Right forelimb (tissue), 1 donor: ENCODE measurements around the gene COL5A3.
"Not testable (repeated sequence)": the region's sequence is repeated elsewhere in the genome, so short reads cannot be mapped to it uniquely, and the experiment has no call there.

Experiments
- DNase-seq: peaks from one replicate; pipeline ENCODE4 v3.0.0-alpha.2; 2018

The COL5A3 gene

DNA sequence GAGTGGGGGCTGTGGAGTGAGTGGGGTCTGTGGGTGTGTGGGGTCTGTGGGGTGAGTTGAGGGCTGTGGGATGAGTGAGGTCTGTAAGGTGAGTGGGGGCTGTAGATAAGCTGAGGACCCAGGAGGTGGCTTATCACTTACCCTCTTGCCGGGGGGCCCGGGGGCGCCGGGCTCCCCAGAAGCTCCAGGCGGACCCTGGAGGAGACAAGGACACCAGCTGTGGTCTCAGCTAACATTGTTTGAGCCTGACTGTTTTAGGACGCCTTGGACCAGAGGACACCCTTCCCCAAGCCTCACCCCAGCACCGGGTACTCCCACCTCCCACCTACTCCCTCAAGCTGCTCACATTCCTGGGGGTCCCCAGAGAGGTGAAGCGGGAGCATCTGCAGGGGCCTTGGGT lies 39.8 kb downstream of the COL5A3 start:
- DNase-seq: no peak

DNA sequence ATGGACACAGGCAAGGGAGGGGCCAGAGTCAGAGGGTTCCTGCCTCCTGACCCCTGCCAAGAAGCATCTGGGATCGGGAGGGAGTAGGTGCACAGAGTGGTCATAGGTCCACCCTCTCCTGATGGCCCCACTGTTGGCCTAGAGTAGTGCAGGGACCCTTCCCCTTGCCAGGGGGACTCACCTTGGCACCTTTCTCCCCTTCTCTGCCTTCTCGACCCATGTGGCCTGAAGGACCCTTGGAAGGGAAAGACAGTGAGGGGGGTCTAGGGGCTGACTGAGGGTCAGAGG lies 40.7 kb downstream of the COL5A3 start:
- DNase-seq: no peak

DNA sequence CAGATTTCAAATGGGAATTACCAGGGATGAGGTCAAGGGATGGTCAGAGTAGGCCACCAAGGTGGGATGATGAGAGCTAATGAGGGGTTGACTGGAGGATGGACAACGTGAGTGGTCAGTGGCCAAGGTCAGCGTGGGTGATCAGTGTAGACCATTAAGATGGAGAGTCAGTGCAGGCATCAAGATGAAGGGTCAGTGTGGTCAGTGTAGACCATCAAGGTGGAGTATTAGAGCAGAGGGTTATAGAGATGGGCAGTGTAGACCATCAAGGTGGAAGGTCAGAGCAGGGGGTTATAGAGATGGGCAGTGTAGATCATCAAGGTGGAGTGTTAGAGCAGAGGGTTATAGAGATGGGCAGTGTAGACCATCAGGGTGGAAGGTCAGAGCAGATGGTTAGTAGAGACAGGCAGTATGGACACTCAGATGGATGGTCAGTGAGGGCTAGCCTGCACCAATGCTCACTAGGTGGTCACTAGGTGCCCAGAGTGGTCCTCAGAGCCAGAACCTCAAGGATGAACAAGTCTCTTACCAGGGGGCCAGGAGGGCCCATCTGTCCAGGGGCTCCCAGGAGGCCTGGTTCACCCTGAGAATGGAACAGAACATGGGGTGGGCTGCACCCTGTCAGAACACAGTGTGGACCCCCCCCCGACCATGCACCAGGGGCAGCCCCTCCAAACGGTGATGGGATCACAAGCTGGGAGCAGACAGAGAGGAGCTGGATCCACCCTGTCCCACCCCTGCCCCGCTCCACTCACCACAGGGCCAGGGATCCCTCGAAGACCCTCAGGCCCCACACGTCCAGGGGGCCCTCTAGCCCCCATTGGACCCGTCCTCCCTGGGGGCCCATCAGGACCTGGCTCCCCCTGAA lies 41.2 kb downstream of the COL5A3 start:
- no peak for DNase-seq

DNA sequence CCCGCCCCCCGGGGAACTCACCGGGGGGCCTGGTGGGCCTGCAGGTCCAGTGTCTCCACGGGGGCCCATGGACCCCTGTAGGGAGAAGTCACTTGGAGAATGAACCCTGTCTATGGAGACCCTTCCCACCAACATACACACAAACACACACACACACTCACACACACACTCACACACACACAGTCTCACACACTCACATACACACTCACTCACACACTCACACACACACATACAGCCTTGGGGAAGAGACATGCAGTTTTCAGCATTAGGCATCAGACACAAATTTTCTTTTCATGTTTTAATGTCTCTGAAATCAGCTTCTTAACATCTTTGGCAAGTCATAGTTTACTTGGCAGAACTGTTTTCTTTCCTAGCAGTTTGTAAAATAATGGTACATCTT lies 43.0 kb downstream of the COL5A3 start:
- no peak for DNase-seq

DNA sequence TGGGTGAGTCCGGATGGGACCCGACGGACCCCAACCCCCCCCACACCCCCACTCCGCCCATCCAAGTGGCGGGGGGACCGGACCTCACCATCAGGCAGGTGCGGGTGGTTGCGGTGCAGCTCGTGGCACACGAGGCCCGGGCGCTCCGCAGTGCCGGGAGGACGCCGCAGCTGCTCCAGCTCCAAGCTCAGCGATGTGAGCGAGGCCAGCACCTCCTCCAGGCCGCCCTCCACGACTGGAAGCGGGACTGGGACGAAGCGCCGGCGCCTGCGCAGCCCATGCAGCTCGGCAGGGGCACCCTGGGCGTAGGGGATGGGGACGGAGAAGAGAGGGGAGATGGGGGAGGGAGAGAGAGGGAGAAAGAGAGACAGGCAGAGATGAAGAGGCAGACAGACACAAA lies 43.9 kb downstream of the COL5A3 start:
- no peak for DNase-seq

DNA sequence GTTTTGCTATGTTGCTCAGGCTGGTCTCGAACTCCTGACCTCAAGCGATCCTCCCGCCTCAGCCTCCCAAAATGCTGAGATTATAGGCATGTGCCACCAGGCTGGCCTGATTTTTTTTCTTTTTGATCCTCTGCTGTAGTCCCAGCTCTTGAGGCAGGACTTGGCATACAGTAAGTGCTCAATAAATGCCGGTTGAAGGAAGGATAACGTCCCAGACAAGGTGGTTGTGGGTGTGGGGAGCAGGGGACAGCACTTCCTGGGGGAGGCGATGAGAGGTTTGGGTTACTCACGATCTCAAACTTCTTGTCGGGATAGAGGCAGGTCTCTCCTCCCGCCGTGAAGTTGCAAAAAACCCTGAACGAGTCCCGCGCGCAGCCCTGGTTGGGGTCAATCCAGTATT lies 44.3 kb downstream of the COL5A3 start:
- no peak for DNase-seq

DNA sequence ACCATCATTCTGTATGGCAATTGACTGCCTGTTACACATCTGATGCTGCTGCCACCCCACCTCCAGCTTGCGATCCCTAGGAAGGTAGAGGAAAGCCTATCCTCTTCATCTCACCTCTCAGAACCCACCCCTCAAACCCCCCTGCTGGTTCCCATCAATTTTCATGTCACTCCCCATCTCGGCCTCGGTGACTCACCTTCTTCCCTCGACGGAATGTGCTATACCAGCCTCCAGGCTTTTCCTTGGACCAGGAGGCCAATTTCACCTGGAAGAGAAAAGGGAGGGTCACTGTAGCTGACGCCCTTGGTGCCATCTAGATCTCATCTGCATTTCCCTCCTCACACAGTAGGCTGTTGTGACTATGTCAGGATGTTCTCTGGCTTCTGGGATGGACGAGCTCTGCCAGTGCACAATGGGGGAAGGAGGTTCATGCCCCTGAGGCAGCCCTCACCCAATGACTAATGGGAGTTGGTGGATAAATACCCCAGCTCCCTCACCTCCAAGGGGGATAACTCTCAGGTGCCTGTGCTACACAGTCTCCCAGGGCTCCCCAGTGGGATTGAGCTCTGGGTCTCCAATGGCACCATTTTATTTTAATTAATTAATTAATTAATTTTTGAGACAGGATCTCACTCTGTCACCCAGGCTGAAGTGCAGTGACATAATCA lies 47.5 kb downstream of the COL5A3 start:
- no peak for DNase-seq

DNA sequence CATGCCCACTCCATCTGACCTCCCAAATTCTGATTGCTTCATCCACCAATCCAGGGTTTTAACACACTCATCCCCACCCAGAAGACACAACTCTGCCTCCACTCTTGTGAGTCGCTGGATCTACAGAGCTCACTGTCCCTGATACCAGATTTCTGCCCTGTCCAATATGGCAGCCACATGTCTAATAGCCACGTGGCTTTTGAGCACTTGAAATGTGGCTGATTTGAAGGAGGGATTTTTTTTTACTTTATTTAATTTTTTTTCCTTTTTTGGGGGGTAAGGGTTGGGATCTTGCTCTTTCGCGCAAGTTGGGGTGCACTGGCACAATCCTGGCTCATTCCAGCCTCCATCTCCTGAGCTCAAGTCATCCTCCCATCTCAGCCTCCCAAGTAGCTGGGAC lies 49.2 kb downstream of the COL5A3 start:
- no peak for DNase-seq

DNA sequence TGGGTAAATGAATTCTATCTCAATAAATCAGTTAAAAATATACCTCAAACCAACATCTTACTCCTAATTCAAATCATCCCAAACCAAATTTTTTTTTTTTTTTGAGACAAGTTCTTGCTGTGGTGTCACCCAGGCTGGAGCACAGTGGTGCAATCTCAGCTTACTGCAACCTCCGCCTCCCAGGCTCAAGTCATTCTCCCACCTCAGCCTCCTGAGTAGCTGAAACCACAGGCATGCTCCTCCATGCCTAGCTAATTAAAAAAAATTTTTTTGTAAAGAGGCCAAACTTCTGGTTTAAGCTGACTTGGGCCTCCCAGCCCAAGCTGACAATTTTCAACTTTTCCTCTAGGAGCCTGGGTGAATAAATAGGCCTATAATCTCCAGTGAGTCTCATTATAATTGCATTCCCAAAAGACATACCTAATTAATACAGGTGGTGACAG lies 51.9 kb downstream of the COL5A3 start:
- no peak for DNase-seq

DNA sequence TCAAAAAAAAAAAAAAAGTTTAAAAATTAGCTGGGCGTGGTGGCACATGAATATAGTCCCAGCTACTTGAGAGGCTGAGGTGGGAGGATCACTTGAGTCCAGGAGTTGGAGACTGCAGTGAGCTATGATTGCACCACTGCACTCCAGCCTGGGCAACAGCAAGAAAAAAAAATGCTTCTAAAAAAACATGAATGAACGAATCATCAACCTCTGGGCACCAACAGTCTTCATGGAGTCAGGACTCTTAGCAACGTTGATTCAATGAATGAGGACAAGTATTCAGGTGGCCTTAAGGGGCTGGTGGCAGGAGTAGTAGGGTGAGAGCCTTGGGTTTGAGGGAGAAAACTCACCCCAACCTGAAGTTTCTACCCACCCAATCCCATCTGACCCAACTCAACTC lies 53.3 kb downstream of the COL5A3 start:
- no peak for DNase-seq

DNA sequence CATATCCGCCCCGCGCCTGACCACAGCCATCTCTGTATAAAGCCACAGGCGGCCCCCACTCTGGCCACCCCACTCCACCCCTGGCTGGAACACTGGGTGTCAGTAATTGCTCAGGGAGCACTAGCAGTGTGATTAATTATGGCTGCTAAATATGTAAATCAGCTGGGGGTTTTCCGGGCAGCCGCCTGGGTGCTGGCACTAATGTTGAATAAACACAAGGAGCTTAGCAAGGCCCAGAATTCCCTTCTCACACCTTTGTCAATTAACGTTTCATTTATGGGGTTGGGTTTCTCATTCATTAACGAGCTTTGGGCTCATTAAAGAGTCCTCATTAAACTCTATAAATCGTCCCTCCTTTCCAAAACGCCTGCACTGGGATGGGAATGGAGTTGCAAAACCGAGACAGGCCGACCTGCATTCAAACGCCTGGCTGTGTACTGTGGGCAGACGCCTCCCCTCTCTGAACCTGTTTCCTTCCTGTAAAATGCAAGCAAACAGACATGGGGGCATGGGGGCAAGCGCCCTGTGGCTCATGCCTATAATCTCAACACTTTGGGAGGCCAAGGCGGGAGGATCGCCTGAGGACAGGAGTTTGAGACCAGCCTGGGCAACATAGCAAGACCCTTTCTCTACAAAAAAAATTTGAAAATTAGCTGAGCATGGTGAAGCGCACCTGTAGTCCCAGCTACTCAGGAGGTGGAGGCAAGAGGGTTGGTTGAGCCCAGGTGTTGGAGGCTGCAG lies 56.3 kb downstream of the COL5A3 start:
- DNase-seq: no peak

DNA sequence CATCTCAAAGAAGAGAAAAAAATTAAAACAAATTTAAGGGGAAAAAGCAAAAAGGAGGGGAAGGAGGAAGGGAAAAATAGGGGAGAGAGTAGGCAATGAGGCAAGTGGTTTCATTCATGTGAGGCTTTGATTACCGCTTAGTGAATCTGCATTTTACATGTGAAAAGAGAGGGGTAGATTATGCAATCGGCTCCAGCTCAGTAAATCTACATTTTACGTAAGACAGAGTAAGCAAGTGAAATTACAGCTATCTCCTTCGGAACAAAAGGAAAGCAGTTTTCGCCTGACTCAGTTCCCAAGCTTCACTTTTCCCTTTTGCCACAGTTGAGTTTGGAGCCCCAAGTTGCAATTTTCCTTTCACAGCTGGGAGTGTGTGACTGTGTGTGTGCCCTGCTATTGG lies 58.0 kb downstream of the COL5A3 start:
- no peak for DNase-seq

DNA sequence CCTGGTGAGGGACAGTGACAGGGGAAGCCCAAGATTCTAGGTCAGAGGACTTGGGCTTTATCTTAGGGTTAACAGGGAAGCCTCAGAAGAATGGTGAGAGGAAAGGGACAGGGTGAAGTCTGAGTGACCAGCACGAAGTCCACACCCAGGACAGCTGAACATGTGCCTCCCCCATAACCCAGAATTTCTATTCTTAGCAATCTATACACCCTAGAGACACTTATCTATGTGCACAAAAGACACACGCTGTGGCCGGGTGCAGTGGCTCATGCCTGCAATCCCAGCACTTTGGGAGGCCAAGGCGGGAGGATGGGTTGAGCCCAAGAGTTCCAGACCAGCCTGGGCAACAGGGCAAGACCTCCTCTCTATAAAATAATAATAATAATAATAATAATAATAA lies 62.9 kb downstream of the COL5A3 start:
- no peak for DNase-seq

DNA sequence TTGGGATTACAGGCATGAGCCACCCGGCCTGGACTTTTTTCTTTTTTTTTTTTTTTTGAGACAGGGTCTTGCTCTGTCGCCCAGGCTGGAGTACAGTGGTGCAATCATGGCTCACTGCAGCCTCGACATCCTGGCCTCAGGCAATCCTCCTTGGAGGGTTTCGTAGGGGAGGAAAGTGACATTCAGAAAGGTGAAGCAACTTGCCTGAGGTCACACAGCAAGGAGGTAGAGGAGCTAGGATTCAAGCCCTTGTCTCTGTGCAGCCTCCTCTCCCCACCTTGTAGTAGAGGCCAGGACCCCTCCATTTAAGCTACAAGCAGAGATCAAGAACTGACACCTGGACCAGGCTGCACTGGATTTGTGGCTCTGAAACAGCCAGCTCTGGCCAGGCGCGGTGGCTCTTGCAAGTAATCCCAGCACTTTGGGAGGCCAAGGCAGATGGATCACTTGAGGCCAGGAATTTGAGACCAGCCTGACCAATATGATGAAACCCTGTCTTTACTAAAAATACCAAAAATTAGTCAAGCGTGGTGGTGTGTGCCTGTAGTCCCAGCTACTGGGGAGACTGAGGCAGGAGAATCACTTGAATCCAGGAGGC lies 63.7 kb downstream of the COL5A3 start:
- DNase-seq: not testable (repeated sequence)

DNA sequence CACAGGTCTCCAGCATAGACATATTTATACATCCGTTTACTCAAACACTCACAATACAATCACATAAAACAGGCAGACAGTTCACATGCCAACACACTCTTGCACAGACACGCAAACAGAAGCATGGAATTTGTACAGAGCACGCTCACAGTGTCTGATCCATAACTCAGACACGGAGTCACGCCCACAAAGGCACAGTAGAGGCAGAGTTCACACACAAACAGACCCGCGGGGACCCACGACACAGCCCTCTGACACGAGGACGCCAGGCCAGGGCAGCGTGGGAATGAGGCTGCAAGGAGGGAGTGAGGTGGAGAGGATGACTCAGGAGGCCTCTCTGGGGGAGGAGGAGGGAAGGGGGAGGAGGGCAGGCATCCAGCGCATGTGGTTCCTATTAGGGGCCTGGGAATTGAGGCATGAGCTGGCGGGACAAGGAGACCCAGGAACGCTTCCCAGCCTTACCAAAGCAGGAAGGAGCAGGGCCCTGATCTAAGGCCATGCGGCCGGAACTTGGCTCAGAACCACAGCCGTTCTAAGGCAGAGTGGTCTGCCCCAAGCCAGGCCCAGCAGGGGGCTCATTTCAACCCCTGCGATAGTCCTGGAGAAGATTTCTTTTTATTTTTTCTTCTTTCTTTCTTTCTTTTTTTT lies 64.9 kb downstream of the COL5A3 start:
- peak; percentile 97 for DNase-seq

DNA sequence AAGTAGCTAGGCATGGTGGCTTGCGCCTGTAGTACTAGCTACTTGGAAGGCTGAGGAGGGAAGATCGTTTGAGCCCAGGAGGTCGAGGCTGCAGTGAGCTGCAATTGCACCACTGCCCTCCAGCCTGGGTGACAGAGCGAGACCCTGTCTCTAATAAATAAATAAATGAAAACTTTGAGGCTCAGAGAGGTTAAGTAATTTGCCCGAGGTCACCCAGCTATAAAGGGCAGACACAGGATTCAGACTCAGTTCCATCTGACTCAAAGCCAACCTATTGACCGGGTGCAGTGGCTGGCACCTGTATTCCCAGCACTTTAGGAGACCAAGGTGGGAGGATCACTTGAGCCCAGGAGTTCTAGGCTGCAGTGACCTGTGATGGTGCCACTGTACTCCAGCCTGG lies 66.6 kb downstream of the COL5A3 start:
- DNase-seq: no peak

DNA sequence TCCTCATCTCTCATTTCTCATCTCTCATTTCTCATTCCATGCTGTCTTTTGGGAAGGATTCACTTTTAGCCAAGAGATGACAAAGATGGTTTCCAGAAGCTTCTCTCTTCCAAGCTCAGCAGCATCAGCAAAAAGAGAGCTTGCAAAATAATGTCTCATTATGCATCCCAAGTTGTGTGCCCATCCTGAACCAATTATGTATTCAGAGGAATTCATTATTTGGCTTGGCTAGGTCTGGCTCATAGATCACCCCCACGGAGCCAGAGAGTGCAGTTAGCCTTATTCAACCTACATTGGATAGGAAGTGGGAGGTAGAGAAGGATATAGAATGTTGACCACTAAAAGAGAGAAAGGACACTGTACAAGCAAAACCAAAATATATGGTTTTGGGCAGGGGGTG lies 68.6 kb downstream of the COL5A3 start:
- DNase-seq: no peak

DNA sequence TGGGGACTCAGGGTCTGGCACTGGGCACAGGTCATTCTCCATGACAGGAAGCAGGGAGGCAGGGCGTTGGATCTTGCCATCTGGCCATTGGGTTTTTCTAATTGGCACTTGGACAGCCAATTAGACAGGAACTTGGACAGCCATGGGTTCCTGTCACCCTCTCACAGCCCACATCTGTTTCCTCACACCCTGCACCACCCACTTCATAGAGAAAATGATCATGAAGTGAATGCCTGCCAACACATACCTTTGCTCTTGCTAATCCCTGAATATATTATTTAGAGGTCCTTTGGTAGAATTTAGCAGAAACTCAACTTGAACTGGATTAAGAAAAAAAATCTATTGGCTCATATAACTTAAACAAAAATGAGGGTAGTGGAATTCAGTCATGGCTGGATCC lies 69.1 kb downstream of the COL5A3 start:
- no peak for DNase-seq

DNA sequence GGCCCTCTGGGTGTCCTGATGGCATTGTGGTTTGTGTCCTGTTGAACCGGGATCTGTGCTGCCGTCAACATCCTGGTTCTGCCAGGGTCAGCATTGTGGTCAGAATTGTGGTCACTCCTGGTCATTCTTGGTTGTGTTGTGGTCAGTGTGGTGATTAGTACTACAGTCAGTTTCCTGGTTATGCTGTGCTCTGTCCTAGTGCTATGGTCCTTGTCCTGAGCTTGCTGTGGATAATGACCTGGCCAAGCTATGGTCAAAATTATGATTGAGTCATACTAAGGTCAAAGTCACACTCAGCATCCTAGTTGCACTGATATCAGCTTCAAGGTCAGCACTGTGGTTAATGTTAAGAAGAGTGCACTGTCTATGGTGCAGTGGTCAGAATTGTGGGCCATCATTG lies 69.5 kb downstream of the COL5A3 start:
- DNase-seq: no peak

DNA sequence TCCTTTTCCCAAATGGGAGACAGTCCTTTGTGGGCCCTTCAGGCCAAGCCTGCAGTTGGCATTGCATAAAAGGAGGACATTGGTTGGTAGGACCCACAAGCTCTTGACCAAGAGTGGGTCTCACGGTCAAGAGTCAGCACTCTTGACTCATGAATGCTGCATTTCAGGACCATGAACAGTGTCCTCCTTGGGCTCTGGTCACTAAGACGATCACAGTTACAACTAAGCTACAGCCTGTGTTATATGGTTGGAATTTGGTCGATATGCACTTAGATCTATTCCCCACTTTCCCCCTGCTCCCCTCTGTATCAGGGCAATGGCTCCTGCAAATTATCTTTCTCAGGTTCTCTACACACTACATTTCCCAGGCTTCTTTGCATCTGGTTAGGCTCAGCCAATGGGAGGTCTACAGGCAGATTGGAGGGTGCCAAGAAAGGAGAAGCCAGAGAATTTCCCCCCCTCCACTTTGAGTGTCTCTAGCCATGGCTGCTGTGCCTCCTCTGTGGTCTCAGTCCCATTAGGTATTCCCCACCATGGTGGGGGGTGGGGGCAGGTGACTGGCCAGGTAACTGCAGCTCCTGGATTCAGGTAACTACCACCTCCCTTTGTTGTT lies 70.9 kb downstream of the COL5A3 start:
- DNase-seq: no peak

DNA sequence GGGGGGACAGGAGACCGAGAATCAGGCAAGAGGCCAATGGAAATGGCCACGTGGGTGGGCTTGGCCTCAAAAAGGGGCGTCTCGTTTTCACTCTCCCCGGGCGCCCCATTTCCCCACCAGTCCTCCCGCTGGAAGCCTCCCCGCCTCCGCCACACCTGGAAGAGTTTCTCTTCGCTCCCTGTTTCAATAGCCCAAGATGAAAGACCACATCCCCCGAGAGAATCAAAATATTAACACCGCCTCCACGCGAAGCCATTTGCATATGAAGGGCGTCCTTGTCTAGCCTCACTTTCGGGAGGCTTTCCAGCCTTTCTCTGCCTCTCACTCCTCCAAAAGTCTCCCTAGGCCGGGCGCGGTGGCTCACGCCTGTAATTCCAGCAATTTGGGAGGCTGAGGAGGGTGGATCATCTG lies 73.3 kb downstream of the COL5A3 start:
- no peak for DNase-seq

DNA sequence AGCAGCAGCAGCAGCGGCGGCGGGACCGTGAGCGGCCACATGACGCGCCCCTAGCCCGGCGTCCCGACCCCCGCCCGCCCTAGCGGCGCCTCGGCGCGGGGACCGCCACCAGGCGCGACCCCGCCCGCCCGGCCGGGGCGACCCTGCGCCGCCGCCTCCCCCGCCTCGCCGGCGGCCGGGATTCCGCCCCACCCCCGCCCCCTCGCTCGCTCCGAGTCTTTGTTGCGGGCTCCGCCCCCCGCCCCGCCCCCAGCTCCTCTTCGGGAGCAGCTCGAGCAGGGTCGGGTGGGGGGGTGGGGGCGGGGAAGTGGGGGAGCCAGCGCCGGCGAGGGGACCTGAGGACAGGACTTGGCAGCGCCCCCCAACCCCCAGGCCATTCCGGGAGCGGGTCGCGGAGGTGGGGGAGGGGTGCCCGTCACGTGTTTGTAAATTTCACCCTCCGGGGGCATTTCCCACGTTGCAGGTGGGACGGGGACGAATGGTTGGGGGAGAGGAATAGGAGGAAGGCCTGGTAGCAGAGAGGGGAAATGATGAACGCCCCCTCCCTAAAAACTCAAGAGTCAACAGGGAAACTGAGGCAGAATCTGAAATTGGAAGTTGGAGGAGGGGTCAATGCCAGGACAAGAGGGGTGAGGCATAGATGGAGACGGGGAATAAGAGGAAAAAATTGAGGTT lies 73.8 kb downstream of the COL5A3 start, which contains the start of gene OLFM2:
Gene OLFM2, minus strand, starts transcription at position 190 of the 675 bp plus-strand sequence. Its CDS starts 149 bp downstream, at position 41.
- DNase-seq: peak; percentile 66
